Activated T-helper 17 cell treated with anti-CD3 and anti-CD28 coated beads, Interleukin-2, amount 50 U/mL, for 72 hours (primary cell): Measurements from ENCODE around the gene KANSL3. TPM values are rescaled to one million over a fixed set of nuclear protein-coding genes. Genes with fewer than 3 reads are reported as not detected.
A peak's percentile ranks its signal among the peaks of the same experiment; 100 is the strongest.

Experiments
- ATAC-seq: fragments of 150-1000 bp; cut with Tn5 transposase; replicated peaks from 2 replicates; pipeline ENCODE4 v1.10.0; 2021; ENCODE audit warnings: mild to moderate bottlenecking, moderate library complexity
- H3K27ac Mint-ChIP-seq: one replicate; pipeline ENCODE4 v1.8.0; 2022; ENCODE audit warnings: mixed read lengths
- H3K27me3 Mint-ChIP-seq: one replicate; pipeline ENCODE4 v1.8.0; 2022; ENCODE audit warnings: mixed read lengths
- H3K36me3 Mint-ChIP-seq: one replicate; pipeline ENCODE4 v1.8.0; 2022; ENCODE audit warnings: low read depth, mild to moderate bottlenecking, mixed read lengths
- H3K4me1 Mint-ChIP-seq: one replicate; pipeline ENCODE4 v1.8.0; 2022; ENCODE audit warnings: mixed read lengths
- H3K4me3 Mint-ChIP-seq: one replicate; pipeline ENCODE4 v1.8.0; 2022; ENCODE audit warnings: mild to moderate bottlenecking, mixed read lengths
- H3K9me3 Mint-ChIP-seq: one replicate; pipeline ENCODE4 v1.8.0; 2022; ENCODE audit warnings: mixed read lengths
- total RNA-seq, 2 donors: library from RNA; stranded (reverse); gene quantifications; one replicate each; pipeline ENCODE4 v1.2.3, GENCODE V29; 2022

KANSL3 gene
- total RNA-seq, 2 donors from 2014 or later = 59.5 to 59.7 TPM

GRCh38 chr2:96602330-96602823 is 35.7 kb downstream of the KANSL3 start:
- peak overlapping the region; percentile 85 for H3K27ac Mint-ChIP-seq
- H3K36me3 Mint-ChIP-seq = peaks cover 100% of the 10 kb centered on the region
- no peak for ATAC-seq
- no peaks in the 10 kb centered on the region for H3K27me3 Mint-ChIP-seq
- H3K4me1 Mint-ChIP-seq = peaks cover 21% of the 10 kb centered on the region
- no peaks in the 10 kb centered on the region for H3K9me3 Mint-ChIP-seq
- no peak overlapping the region for H3K4me3 Mint-ChIP-seq

GRCh38 chr2:96601382-96602292 is 36.5 kb downstream of the KANSL3 start:
- peak overlapping the region; percentile 57 for H3K4me3 Mint-ChIP-seq
- peak; percentile 95 for ATAC-seq
- peak overlapping the region; percentile 85 for H3K27ac Mint-ChIP-seq
- peaks cover 21% of the 10 kb centered on the region for H3K4me1 Mint-ChIP-seq
- H3K27me3 Mint-ChIP-seq = no peaks in the 10 kb centered on the region
- no peaks in the 10 kb centered on the region for H3K9me3 Mint-ChIP-seq
- H3K36me3 Mint-ChIP-seq = peaks cover 100% of the 10 kb centered on the region

- no peak overlapping the region for H3K4me3 Mint-ChIP-seq
- no peak for ATAC-seq
- peak overlapping the region; percentile 33 for H3K27ac Mint-ChIP-seq
- H3K4me1 Mint-ChIP-seq = peaks cover 31% of the 10 kb centered on the region
- peaks cover 96% of the 10 kb centered on the region for H3K36me3 Mint-ChIP-seq
- no peaks in the 10 kb centered on the region for H3K27me3 Mint-ChIP-seq
- no peaks in the 10 kb centered on the region for H3K9me3 Mint-ChIP-seq
These were observed 38.2 kb downstream of the KANSL3 start for GRCh38 chr2:96599941-96600340.

- no peak overlapping the region for H3K4me3 Mint-ChIP-seq
- H3K27ac Mint-ChIP-seq = peak overlapping the region; percentile 46
- H3K9me3 Mint-ChIP-seq = no peaks in the 10 kb centered on the region
- peak; percentile 23 for ATAC-seq
- peaks cover 96% of the 10 kb centered on the region for H3K36me3 Mint-ChIP-seq
- H3K4me1 Mint-ChIP-seq = peaks cover 39% of the 10 kb centered on the region
- H3K27me3 Mint-ChIP-seq = no peaks in the 10 kb centered on the region
These were observed 41.5 kb downstream of the KANSL3 start for GRCh38 chr2:96596596-96596995.

- Mint-ChIP-seq H3K4me3 (peak overlapping the region; percentile 75), H3K27ac (peak overlapping the region; percentile 96), H3K4me1 (peaks cover 31% of the 10 kb centered on the region), H3K27me3 (no peaks in the 10 kb centered on the region), H3K9me3 (no peaks in the 10 kb centered on the region), H3K36me3 (peaks cover 77% of the 10 kb centered on the region)
- peak; percentile 88 for ATAC-seq
These were observed 43.4 kb downstream of the KANSL3 start for GRCh38 chr2:96594691-96595152.

GRCh38 chr2:96594282-96594681 is 43.8 kb downstream of the KANSL3 start:
- peak; percentile 50 for ATAC-seq
- Mint-ChIP-seq H3K4me3 (peak overlapping the region; percentile 75), H3K27me3 (no peaks in the 10 kb centered on the region), H3K4me1 (peaks cover 31% of the 10 kb centered on the region), H3K36me3 (peaks cover 77% of the 10 kb centered on the region), H3K9me3 (no peaks in the 10 kb centered on the region), H3K27ac (peak overlapping the region; percentile 96)

- Mint-ChIP-seq H3K27ac (peak overlapping the region; percentile 1), H3K4me3 (no peak overlapping the region), H3K27me3 (no peaks in the 10 kb centered on the region), H3K36me3 (peaks cover 65% of the 10 kb centered on the region), H3K9me3 (no peaks in the 10 kb centered on the region), H3K4me1 (peaks cover 36% of the 10 kb centered on the region)
- ATAC-seq = no peak
These were observed 46.6 kb downstream of the KANSL3 start for GRCh38 chr2:96591494-96591893.

- Mint-ChIP-seq H3K27ac (peak overlapping the region; percentile 1), H3K36me3 (peaks cover 64% of the 10 kb centered on the region), H3K27me3 (no peaks in the 10 kb centered on the region), H3K4me3 (no peak overlapping the region), H3K9me3 (no peaks in the 10 kb centered on the region), H3K4me1 (peaks cover 36% of the 10 kb centered on the region)
- ATAC-seq = no peak
These were observed 47.1 kb downstream of the KANSL3 start for GRCh38 chr2:96591054-96591453.

- no peaks in the 10 kb centered on the region for H3K27me3 Mint-ChIP-seq
- peak overlapping the region; percentile 8 for H3K27ac Mint-ChIP-seq
- no peaks in the 10 kb centered on the region for H3K9me3 Mint-ChIP-seq
- no peak for ATAC-seq
- H3K4me3 Mint-ChIP-seq = no peak overlapping the region
- H3K36me3 Mint-ChIP-seq = peaks cover 46% of the 10 kb centered on the region
- H3K4me1 Mint-ChIP-seq = peaks cover 9% of the 10 kb centered on the region
These were observed 50.3 kb downstream of the KANSL3 start for GRCh38 chr2:96587843-96588242.

GRCh38 chr2:96584017-96584416 is 54.1 kb downstream of the KANSL3 start:
- H3K27ac Mint-ChIP-seq = no peak overlapping the region
- peaks cover 28% of the 10 kb centered on the region for H3K36me3 Mint-ChIP-seq
- no peaks in the 10 kb centered on the region for H3K27me3 Mint-ChIP-seq
- no peak for ATAC-seq
- H3K4me1 Mint-ChIP-seq = peaks cover 9% of the 10 kb centered on the region
- no peaks in the 10 kb centered on the region for H3K9me3 Mint-ChIP-seq
- H3K4me3 Mint-ChIP-seq = no peak overlapping the region

GRCh38 chr2:96580771-96581170 is 57.3 kb downstream of the KANSL3 start:
- no peaks in the 10 kb centered on the region for H3K4me1 Mint-ChIP-seq
- no peak overlapping the region for H3K27ac Mint-ChIP-seq
- ATAC-seq = no peak
- peaks cover 15% of the 10 kb centered on the region for H3K36me3 Mint-ChIP-seq
- H3K27me3 Mint-ChIP-seq = no peaks in the 10 kb centered on the region
- no peaks in the 10 kb centered on the region for H3K9me3 Mint-ChIP-seq
- no peak overlapping the region for H3K4me3 Mint-ChIP-seq

GRCh38 chr2:96579422-96579821 is 58.7 kb downstream of the KANSL3 start:
- Mint-ChIP-seq H3K4me3 (no peak overlapping the region), H3K36me3 (peaks cover 6% of the 10 kb centered on the region), H3K27me3 (no peaks in the 10 kb centered on the region), H3K9me3 (no peaks in the 10 kb centered on the region), H3K4me1 (no peaks in the 10 kb centered on the region), H3K27ac (no peak overlapping the region)
- ATAC-seq = no peak

- Mint-ChIP-seq H3K36me3 (no peaks in the 10 kb centered on the region), H3K27ac (no peak overlapping the region), H3K9me3 (no peaks in the 10 kb centered on the region), H3K4me3 (no peak overlapping the region), H3K27me3 (no peaks in the 10 kb centered on the region), H3K4me1 (no peaks in the 10 kb centered on the region)
- no peak for ATAC-seq
These were observed 59.4 kb downstream of the KANSL3 start for GRCh38 chr2:96578731-96579130.

GRCh38 chr2:96577501-96577900 is 60.6 kb downstream of the KANSL3 start:
- Mint-ChIP-seq H3K9me3 (no peaks in the 10 kb centered on the region), H3K36me3 (no peaks in the 10 kb centered on the region), H3K4me1 (no peaks in the 10 kb centered on the region), H3K27me3 (no peaks in the 10 kb centered on the region), H3K4me3 (no peak overlapping the region), H3K27ac (no peak overlapping the region)
- no peak for ATAC-seq

GRCh38 chr2:96575785-96576456 is 62.2 kb downstream of the KANSL3 start:
- Mint-ChIP-seq H3K36me3 (no peaks in the 10 kb centered on the region), H3K4me1 (no peaks in the 10 kb centered on the region), H3K27me3 (no peaks in the 10 kb centered on the region), H3K9me3 (no peaks in the 10 kb centered on the region), H3K27ac (no peak overlapping the region), H3K4me3 (no peak overlapping the region)
- no peak for ATAC-seq
